ENCODE data around the gene SERPINA1. TPM values are rescaled to one million over a fixed set of nuclear protein-coding genes. Genes with fewer than 3 reads are reported as not detected.

The SERPINA1 gene
- total and polyA plus RNA-seq, 2 of the 13 experiments (the other 11 are each of a cell fraction or from before 2014, with no cell fraction given), result 3,266 to 11,015 TPM

DNA sequence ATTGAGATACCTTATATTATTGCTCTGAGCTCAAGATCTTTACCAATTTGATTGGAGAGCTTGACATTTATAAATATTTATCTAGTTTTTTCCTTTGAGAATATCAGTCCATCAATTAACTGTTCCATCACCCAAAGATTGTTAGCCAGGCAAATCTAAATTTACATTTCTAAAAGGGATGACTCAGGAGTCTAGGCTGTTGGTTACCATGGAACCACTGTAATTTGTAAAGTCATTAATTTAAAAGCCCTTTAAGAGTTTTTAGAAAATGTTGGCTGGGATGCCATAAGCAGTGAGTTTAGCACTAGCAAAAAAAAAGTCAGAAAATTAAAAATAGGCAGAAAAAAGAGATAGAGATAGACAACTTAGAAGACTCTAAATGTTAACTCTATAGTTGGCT lies 19.5 kb upstream of the SERPINA1 start (continued):
- TF ChIP-seq ZNF543 (CRISPR knock-in tag; IDR thresholded peaks at IDR 0.05) (no peak), TCF12 (IDR thresholded peaks at IDR 0.05) (no peak), TCF12 (CRISPR knock-in tag; IDR thresholded peaks at IDR 0.05) (no peak)

DNA sequence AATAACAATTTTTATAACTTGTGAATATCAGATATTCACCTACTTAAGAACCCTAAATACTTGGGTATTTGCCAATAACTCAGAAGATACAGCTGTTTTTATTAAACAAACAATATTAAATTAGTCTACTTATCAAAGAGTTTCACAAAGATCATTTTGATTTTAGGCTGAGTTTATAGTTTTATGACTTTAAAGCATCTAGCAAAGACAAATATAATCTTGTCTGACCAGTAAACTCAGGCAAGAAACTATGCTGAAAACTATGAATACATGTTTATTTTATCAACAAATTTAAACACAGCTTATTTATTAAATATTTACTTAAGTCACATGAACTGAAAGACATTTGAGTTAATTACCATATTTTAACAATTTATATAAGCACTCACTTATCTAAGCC lies 18.5 kb upstream of the SERPINA1 start:
- H3K9ac ChIP-seq (ENCODE audit: insufficient read depth, low read depth, low read length), result no peak overlapping the region
- H3K79me2 ChIP-seq (ENCODE audit: insufficient read depth, low read length), result peaks cover 3% of the 10 kb centered on the region
- FAIRE-seq, result no peak
- H2AFZ ChIP-seq (ENCODE audit: low read length), result no peak overlapping the region
- TF ChIP-seq, protein P1, sequence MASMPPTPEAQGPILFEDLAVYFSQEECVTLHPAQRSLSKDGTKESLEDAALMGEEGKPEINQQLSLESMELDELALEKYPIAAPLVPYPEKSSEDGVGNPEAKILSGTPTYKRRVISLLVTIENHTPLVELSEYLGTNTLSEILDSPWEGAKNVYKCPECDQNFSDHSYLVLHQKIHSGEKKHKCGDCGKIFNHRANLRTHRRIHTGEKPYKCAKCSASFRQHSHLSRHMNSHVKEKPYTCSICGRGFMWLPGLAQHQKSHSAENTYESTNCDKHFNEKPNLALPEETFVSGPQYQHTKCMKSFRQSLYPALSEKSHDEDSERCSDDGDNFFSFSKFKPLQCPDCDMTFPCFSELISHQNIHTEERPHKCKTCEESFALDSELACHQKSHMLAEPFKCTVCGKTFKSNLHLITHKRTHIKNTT (CRISPR knock-in tag; IDR thresholded peaks at IDR 0.05), result no peak
- TF ChIP-seq MTA3 (CRISPR knock-in tag; IDR thresholded peaks at IDR 0.05), result no peak
- TF ChIP-seq PRMT3 (CRISPR knock-in tag; IDR thresholded peaks at IDR 0.05; ENCODE audit: borderline replicate concordance, low read depth), result no peak
- TF ChIP-seq MED1 (CRISPR knock-in tag; IDR thresholded peaks at IDR 0.05), result no peak
- TF ChIP-seq, protein P2, sequence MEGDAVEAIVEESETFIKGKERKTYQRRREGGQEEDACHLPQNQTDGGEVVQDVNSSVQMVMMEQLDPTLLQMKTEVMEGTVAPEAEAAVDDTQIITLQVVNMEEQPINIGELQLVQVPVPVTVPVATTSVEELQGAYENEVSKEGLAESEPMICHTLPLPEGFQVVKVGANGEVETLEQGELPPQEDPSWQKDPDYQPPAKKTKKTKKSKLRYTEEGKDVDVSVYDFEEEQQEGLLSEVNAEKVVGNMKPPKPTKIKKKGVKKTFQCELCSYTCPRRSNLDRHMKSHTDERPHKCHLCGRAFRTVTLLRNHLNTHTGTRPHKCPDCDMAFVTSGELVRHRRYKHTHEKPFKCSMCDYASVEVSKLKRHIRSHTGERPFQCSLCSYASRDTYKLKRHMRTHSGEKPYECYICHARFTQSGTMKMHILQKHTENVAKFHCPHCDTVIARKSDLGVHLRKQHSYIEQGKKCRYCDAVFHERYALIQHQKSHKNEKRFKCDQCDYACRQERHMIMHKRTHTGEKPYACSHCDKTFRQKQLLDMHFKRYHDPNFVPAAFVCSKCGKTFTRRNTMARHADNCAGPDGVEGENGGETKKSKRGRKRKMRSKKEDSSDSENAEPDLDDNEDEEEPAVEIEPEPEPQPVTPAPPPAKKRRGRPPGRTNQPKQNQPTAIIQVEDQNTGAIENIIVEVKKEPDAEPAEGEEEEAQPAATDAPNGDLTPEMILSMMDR (CRISPR knock-in tag; IDR thresholded peaks at IDR 0.05), result no peak
- no peak for TF ChIP-seq U2AF2 (IDR thresholded peaks at IDR 0.05; ENCODE audit: low read depth, low read length)
- TF ChIP-seq ZC3H4 (CRISPR knock-in tag; IDR thresholded peaks at IDR 0.05; ENCODE audit: borderline replicate concordance), result no peak
- no peaks in the 10 kb centered on the region for H3K9me3 ChIP-seq (ENCODE audit: low read length)
- no TSS peak for BruUV-seq (replicated peaks)
- H4K20me1 ChIP-seq (ENCODE audit: insufficient read depth, low read length), result no peaks in the 10 kb centered on the region
- intact Hi-C loops (cut with micrococcal nuclease; ENCODE audit: unreplicated experiment) (no loop called here), in situ Hi-C loops (cut with HindIII; ENCODE audit: extremely low pct_ligation_motif_present, low pct_unique_long_range_greater_than_20kb) (no loop called here)
- H3K27me3 ChIP-seq (ENCODE audit: control insufficient read depth in 1 of 2, insufficient read depth in 2 of 2, low read length in 2 of 2), result no peaks in the 10 kb centered on the region
- no peak overlapping the region for H3K4me3 ChIP-seq (replicated peaks in 1 of 3; ENCODE audit: insufficient read depth in 1 of 3, low read depth in 2 of 3, low read length in 3 of 3)
- ChIA-PET CTCF (ENCODE audit: low intra/inter-chr PET ratio, low total read pairs) (no interaction called here), POLR2A (interaction anchor here (1.2 to 6.2 kb wide), 2 partner anchors 20 to 26 kb away, joined by 3 to 102 read pairs; partner anchors contain the start of gene SERPINA1)
- no peaks in the 10 kb centered on the region for H3K36me3 ChIP-seq (replicated peaks in 1 of 2; ENCODE audit: control insufficient read depth in 1 of 2, insufficient read depth in 2 of 2, low read length in 2 of 2)
- H3K27ac ChIP-seq (ENCODE audit: extremely low read length, insufficient read depth, low read length), result no peak overlapping the region
- H3K4me1 ChIP-seq (ENCODE audit: insufficient read depth, low read length), result peaks cover 79% of the 10 kb centered on the region
- ATAC-seq, result no peak
- no peak overlapping the region for H3K4me2 ChIP-seq (ENCODE audit: low read depth, low read length)
- DNase-seq (ENCODE audit: low spot score), result no peak
